Measurements from ENCODE around the gene MAP9. TPM values are rescaled to one million over a fixed set of nuclear protein-coding genes. Genes with fewer than 3 reads are reported as not detected.

MAP9 gene
- total RNA-seq, 1 donor from 2014 or later: 34.2 TPM

DNA sequence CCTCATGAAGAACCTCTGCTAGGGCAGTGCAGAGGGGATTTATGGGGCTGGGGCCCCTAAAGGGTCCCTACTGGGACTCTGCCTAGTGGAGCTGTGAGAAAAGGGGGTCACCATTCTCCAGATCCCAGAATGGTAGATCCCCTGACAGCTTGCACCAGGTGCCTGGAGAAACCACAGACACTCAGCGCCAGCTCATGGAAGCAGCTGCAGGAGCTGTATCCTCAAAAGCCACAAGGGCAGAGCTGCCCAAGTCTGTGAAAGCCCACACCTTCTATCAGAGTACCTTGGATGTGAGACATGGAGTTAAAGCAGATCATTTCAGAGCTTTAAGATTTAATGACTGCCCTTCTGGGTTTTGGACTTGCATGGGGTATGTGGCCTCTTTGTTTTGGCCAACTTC is 38.6 kb downstream of the MAP9 start:
- Mint-ChIP-seq H3K36me3 (ENCODE audit: insufficient read depth) (peaks cover 11% of the 10 kb centered on the region), H3K9me3 (ENCODE audit: low read depth) (peaks cover 30% of the 10 kb centered on the region), H3K27me3 (no peaks in the 10 kb centered on the region), H3K4me3 (ENCODE audit: low read depth) (no peak overlapping the region), H3K27ac (no peak overlapping the region), H3K4me1 (ENCODE audit: low read depth) (no peaks in the 10 kb centered on the region)
- TF ChIP-seq, protein P1, sequence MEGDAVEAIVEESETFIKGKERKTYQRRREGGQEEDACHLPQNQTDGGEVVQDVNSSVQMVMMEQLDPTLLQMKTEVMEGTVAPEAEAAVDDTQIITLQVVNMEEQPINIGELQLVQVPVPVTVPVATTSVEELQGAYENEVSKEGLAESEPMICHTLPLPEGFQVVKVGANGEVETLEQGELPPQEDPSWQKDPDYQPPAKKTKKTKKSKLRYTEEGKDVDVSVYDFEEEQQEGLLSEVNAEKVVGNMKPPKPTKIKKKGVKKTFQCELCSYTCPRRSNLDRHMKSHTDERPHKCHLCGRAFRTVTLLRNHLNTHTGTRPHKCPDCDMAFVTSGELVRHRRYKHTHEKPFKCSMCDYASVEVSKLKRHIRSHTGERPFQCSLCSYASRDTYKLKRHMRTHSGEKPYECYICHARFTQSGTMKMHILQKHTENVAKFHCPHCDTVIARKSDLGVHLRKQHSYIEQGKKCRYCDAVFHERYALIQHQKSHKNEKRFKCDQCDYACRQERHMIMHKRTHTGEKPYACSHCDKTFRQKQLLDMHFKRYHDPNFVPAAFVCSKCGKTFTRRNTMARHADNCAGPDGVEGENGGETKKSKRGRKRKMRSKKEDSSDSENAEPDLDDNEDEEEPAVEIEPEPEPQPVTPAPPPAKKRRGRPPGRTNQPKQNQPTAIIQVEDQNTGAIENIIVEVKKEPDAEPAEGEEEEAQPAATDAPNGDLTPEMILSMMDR (IDR thresholded peaks at IDR 0.05; ENCODE audit: unreplicated experiment): no peak
- no peak for DNase-seq (ENCODE audit: low spot score, unreplicated experiment)

DNA sequence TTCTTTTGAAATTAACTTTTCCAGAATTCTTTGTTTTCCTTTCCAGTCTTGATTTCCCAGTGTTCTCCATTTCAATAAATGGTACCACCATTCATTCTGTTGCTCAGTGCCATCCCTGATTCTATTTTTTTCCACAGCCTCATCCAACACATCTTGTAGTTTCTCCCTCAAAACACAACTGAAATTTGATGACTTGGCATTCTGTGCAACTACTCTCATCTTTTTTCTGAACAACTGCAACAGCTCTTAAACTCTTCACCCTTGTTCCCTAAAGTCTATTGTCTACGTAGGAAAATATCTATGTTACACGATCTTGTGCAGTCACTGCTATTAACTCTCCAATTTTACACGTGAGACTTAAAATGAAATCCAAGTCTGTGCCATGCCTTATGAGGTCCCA is 40.5 kb downstream of the MAP9 start:
- TF ChIP-seq, protein P1 (IDR thresholded peaks at IDR 0.05; ENCODE audit: unreplicated experiment): no peak
- no peak overlapping the region for H3K4me3 Mint-ChIP-seq (ENCODE audit: low read depth)
- DNase-seq (ENCODE audit: low spot score, unreplicated experiment): no peak
- no peak overlapping the region for H3K27ac Mint-ChIP-seq
- peaks cover 3% of the 10 kb centered on the region for H3K36me3 Mint-ChIP-seq (ENCODE audit: insufficient read depth)
- H3K27me3 Mint-ChIP-seq: no peaks in the 10 kb centered on the region
- H3K9me3 Mint-ChIP-seq (ENCODE audit: low read depth): peaks cover 32% of the 10 kb centered on the region
- H3K4me1 Mint-ChIP-seq (ENCODE audit: low read depth): no peaks in the 10 kb centered on the region

DNA sequence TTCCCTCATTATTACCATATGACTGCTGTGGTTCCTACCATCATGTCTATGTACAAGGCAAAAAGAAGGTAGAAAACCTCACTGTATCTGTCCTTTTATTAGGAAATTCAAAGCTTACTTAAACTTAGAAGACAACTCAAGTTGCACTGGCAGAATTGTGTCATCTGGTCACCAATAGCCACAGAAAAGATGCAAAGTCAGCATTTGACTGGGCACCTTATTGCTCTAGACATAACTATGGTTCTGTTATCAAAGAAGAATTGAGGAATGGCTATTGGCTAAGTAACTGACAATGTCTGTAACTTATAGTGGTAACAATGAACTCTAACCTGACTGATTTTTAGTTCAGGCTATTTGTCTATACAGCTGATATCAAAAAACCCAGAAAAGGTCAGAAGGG is 45.3 kb downstream of the MAP9 start:
- H3K36me3 Mint-ChIP-seq (ENCODE audit: insufficient read depth): no peaks in the 10 kb centered on the region
- no peaks in the 10 kb centered on the region for H3K4me1 Mint-ChIP-seq (ENCODE audit: low read depth)
- no peaks in the 10 kb centered on the region for H3K27me3 Mint-ChIP-seq
- no peak overlapping the region for H3K27ac Mint-ChIP-seq
- H3K4me3 Mint-ChIP-seq (ENCODE audit: low read depth): no peak overlapping the region
- TF ChIP-seq, protein P1 (IDR thresholded peaks at IDR 0.05; ENCODE audit: unreplicated experiment): no peak
- peaks cover 11% of the 10 kb centered on the region for H3K9me3 Mint-ChIP-seq (ENCODE audit: low read depth)
- DNase-seq (ENCODE audit: low spot score, unreplicated experiment): no peak

DNA sequence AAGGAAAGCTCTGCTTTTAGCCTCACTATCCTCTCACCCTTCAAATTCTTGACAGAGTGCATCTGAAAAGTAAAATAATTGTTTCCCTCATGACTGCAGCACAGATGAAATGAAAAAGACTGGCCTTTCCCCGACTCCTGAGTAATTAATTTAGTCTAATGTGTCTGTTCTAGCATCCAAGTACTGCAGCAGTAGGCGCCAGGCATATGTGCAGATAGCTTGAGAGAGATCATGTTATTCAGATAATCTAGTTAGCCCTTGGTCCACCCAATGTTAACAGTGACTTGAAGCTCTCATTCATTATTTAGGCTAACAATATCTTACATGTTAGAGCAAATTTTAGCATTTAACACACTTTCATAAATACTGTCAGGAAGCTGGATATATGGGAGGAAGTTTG is 54.0 kb downstream of the MAP9 start:
- Mint-ChIP-seq H3K36me3 (ENCODE audit: insufficient read depth) (no peaks in the 10 kb centered on the region), H3K9me3 (ENCODE audit: low read depth) (no peaks in the 10 kb centered on the region), H3K4me1 (ENCODE audit: low read depth) (no peaks in the 10 kb centered on the region), H3K27ac (no peak overlapping the region), H3K27me3 (no peaks in the 10 kb centered on the region), H3K4me3 (ENCODE audit: low read depth) (no peak overlapping the region)
- TF ChIP-seq, protein P1 (IDR thresholded peaks at IDR 0.05; ENCODE audit: unreplicated experiment): no peak
- DNase-seq (ENCODE audit: low spot score, unreplicated experiment): no peak

DNA sequence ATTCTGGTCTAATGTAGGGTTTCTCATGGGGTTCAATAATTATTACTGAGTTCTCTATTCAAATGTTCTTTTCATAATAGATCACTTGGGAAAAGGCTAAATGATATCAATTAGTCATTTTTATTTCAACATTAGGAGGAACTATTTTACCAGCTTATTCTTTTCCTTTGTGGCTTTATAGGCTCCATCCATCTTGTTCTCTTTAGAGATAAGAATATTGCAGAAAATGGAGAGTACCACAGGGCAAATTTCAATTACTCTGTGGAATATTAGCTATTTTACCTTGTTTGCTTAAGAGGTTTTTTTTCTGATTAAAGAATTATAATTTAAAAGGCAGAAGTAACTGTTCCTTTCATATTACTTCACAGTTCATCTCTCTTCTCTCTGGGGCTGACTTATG is 55.8 kb downstream of the MAP9 start:
- Mint-ChIP-seq H3K27ac (no peak overlapping the region), H3K4me1 (ENCODE audit: low read depth) (no peaks in the 10 kb centered on the region), H3K9me3 (ENCODE audit: low read depth) (no peaks in the 10 kb centered on the region), H3K4me3 (ENCODE audit: low read depth) (no peak overlapping the region), H3K36me3 (ENCODE audit: insufficient read depth) (no peaks in the 10 kb centered on the region), H3K27me3 (no peaks in the 10 kb centered on the region)
- DNase-seq (ENCODE audit: low spot score, unreplicated experiment): no peak
- TF ChIP-seq, protein P1 (IDR thresholded peaks at IDR 0.05; ENCODE audit: unreplicated experiment): no peak

Data from progenitor cell of endocrine pancreas (in vitro differentiated cells).